ENCODE results near the gene ZNF579.

ZNF579 gene

GRCh38 chr19:55580628-55581144, at the start of gene ZNF579:
TSS of gene ZNF579 (minus strand) at chr19:55580848. CDS start at chr19:55579639, 1,209 bp downstream.
- DNase-seq = peak; percentile 85

- DNase-seq = no peak
Observed at GRCh38 chr19:55626350-55626749, 45.7 kb upstream of the ZNF579 start.

- DNase-seq = no peak
Observed at GRCh38 chr19:55625004-55625326, 44.3 kb upstream of the ZNF579 start.

- peak; percentile 84 for DNase-seq
Observed at GRCh38 chr19:55624109-55625003, 43.7 kb upstream of the ZNF579 start, which contains the start of gene ZNF784. TSS of gene ZNF784 (minus strand) at chr19:55624566. CDS start at chr19:55624561, 5 bp downstream.

- DNase-seq = no peak
Observed at GRCh38 chr19:55623561-55623960, 42.9 kb upstream of the ZNF579 start.

- no peak for DNase-seq
Observed at GRCh38 chr19:55623130-55623529, 42.5 kb upstream of the ZNF579 start.

- DNase-seq = no peak
Observed at GRCh38 chr19:55622242-55622969, 41.8 kb upstream of the ZNF579 start.

- DNase-seq = no peak
Observed at GRCh38 chr19:55621673-55622231, 41.1 kb upstream of the ZNF579 start.

GRCh38 chr19:55621205-55621672, 40.6 kb upstream of the ZNF579 start:
- DNase-seq = no peak

GRCh38 chr19:55620410-55621204, 40.0 kb upstream of the ZNF579 start:
- DNase-seq = no peak

- DNase-seq = no peak
Observed at GRCh38 chr19:55619286-55619685, 38.6 kb upstream of the ZNF579 start.

- no peak for DNase-seq
Observed at GRCh38 chr19:55618426-55618825, 37.8 kb upstream of the ZNF579 start.

- DNase-seq = no peak
Observed at GRCh38 chr19:55617426-55617825, 36.8 kb upstream of the ZNF579 start.

- DNase-seq = no peak
Observed at GRCh38 chr19:55616395-55616875, 35.8 kb upstream of the ZNF579 start.

GRCh38 chr19:55615543-55616394, 35.1 kb upstream of the ZNF579 start:
- DNase-seq = no peak

- DNase-seq = no peak
Observed at GRCh38 chr19:55614711-55615542, 34.3 kb upstream of the ZNF579 start.

- no peak for DNase-seq
Observed at GRCh38 chr19:55613930-55614710, 33.5 kb upstream of the ZNF579 start.

- no peak for DNase-seq
Observed at GRCh38 chr19:55613396-55613795, 32.7 kb upstream of the ZNF579 start.

- DNase-seq = no peak
Observed at GRCh38 chr19:55611983-55612645, 31.5 kb upstream of the ZNF579 start.
